ENCODE results near the gene CLRN1.

CLRN1 gene

GRCh38 chr3:150928234-150928633 lies 44.3 kb downstream of the CLRN1 start:
- in situ Hi-C loops (cut with MboI; ENCODE audit: low pct_unique_long_range_greater_than_20kb, low sequenced_read_pairs, unreplicated experiment): no loop called here
- DNase-seq (ENCODE audit: low spot score): no peak
- TF ChIP-seq CTCF (IDR thresholded peaks at IDR 0.05; ENCODE audit: extremely low read depth, insufficient read depth, missing control alignments): no peak

GRCh38 chr3:150926328-150926727 lies 46.2 kb downstream of the CLRN1 start:
- in situ Hi-C loops (cut with MboI; ENCODE audit: low pct_unique_long_range_greater_than_20kb, low sequenced_read_pairs, unreplicated experiment): no loop called here
- TF ChIP-seq CTCF (IDR thresholded peaks at IDR 0.05; ENCODE audit: extremely low read depth, insufficient read depth, missing control alignments): no peak

GRCh38 chr3:150925751-150926201 lies 46.8 kb downstream of the CLRN1 start:
- in situ Hi-C loops (cut with MboI; ENCODE audit: low pct_unique_long_range_greater_than_20kb, low sequenced_read_pairs, unreplicated experiment): no loop called here
- DNase-seq (ENCODE audit: low spot score): peak; percentile 56
- peak; percentile 86 for TF ChIP-seq CTCF (IDR thresholded peaks at IDR 0.05; ENCODE audit: extremely low read depth, insufficient read depth, missing control alignments)

More at GRCh38 chr3:150926328-150926727, 46.2 kb downstream of the CLRN1 start:
- DNase-seq (ENCODE audit: low spot score): no peak

DNA sequence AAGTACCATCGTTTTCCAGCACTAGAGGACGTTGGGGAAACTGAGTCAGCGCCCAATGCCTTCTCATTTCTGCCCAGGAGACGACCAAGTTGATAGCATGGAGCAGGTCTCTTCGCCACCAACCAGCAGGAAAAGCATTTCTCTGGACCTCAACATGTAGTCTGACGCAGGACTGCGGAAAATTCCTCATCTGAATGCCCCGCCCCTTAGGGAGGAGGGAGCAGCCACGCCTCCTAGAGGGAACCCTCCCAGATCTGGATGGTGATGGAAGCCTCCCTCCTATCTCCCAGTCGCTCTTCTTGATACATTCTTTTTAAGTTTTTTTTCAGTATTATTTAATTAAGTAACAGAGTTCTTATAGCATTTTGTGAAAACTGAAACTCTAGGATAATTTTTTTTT lies 49.9 kb downstream of the CLRN1 start:
- DNase-seq (ENCODE audit: low spot score): no peak
- in situ Hi-C loops (cut with MboI; ENCODE audit: low pct_unique_long_range_greater_than_20kb, low sequenced_read_pairs, unreplicated experiment): no loop called here
- no peak for TF ChIP-seq CTCF (IDR thresholded peaks at IDR 0.05; ENCODE audit: extremely low read depth, insufficient read depth, missing control alignments)

GRCh38 chr3:150921209-150921608 lies 51.3 kb downstream of the CLRN1 start:
- no peak for TF ChIP-seq CTCF (IDR thresholded peaks at IDR 0.05; ENCODE audit: extremely low read depth, insufficient read depth, missing control alignments)
- in situ Hi-C loops (cut with MboI; ENCODE audit: low pct_unique_long_range_greater_than_20kb, low sequenced_read_pairs, unreplicated experiment): no loop called here
- DNase-seq (ENCODE audit: low spot score): no peak

GRCh38 chr3:150920236-150920635 lies 52.3 kb downstream of the CLRN1 start:
- in situ Hi-C loops (cut with MboI; ENCODE audit: low pct_unique_long_range_greater_than_20kb, low sequenced_read_pairs, unreplicated experiment): no loop called here
- no peak for DNase-seq (ENCODE audit: low spot score)
- no peak for TF ChIP-seq CTCF (IDR thresholded peaks at IDR 0.05; ENCODE audit: extremely low read depth, insufficient read depth, missing control alignments)

DNA sequence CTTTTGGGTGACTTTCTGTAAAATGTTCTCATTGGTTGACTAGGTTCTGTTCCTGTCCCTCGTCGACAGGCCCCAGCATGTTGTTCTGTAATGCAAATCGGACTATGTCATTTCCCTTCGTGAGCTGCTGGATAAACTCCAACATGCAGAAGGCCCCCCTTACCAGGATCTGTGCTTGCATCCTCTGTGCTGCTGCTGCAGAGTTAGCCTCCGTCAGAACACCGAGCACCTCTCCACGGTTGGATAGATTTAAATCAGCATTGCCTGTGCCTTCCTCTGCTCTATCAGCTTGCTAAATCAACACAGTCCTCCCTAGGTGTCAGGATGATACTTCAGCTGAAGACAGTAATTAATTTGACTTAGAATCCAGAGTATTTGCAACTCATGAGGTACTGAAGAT lies 54.6 kb downstream of the CLRN1 start:
- TF ChIP-seq CTCF (IDR thresholded peaks at IDR 0.05; ENCODE audit: extremely low read depth, insufficient read depth, missing control alignments): no peak
- no peak for DNase-seq (ENCODE audit: low spot score)

More for the DNA sequence above, 54.6 kb downstream of the CLRN1 start:
- in situ Hi-C loops (cut with MboI; ENCODE audit: low pct_unique_long_range_greater_than_20kb, low sequenced_read_pairs, unreplicated experiment): no loop called here
